22Rv1 (cell line): ENCODE measurements around the gene MSX1.

ENCODE experiments used
- ZFX ChIP-seq: fragments of 450-650 bp; IDR thresholded peaks from 2 replicates; pipeline ENCODE4 v1.6.1; 2017; ENCODE audit warnings: antibody characterized with exemption, borderline replicate concordance
- TF ChIP-seq, protein P1 (sequence below): fragments of 450-650 bp; IDR thresholded peaks from 2 replicates; pipeline ENCODE4 v1.5.1; 2017; ENCODE audit warnings: mild to moderate bottlenecking

GRCh38 chr4:4873203-4873602 is 13.7 kb downstream of the MSX1 start:
- TF ChIP-seq, protein P1, sequence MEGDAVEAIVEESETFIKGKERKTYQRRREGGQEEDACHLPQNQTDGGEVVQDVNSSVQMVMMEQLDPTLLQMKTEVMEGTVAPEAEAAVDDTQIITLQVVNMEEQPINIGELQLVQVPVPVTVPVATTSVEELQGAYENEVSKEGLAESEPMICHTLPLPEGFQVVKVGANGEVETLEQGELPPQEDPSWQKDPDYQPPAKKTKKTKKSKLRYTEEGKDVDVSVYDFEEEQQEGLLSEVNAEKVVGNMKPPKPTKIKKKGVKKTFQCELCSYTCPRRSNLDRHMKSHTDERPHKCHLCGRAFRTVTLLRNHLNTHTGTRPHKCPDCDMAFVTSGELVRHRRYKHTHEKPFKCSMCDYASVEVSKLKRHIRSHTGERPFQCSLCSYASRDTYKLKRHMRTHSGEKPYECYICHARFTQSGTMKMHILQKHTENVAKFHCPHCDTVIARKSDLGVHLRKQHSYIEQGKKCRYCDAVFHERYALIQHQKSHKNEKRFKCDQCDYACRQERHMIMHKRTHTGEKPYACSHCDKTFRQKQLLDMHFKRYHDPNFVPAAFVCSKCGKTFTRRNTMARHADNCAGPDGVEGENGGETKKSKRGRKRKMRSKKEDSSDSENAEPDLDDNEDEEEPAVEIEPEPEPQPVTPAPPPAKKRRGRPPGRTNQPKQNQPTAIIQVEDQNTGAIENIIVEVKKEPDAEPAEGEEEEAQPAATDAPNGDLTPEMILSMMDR: no peak
- no peak for TF ChIP-seq ZFX
